Kidney (tissue), 14 donors: ENCODE data around the gene TCF12. TPM values are rescaled to one million over a fixed set of nuclear protein-coding genes. Genes with fewer than 3 reads are reported as not detected.
"Not testable (repeated sequence)": the region's sequence is repeated elsewhere in the genome, so short reads cannot be mapped to it uniquely, and the experiment has no call there.

Source experiments
- DNase-seq, 5 donors: peaks; one replicate each; pipeline ENCODE4 v3.0.0-alpha.2; 2013 to 2020
- FAIRE-seq: peaks from 2 replicates; lab custom pipeline; 2012; peaks lifted over from hg19 to GRCh38; lab: Jason Lieb, UNC
- H3K27ac ChIP-seq, 2 donors: one replicate each; pipeline ENCODE4 v1.7.0; 2013; ENCODE audit warnings: low read depth in 2 of 2, low read length in 2 of 2, inconsistent platforms in 1 of 2
- H3K27me3 ChIP-seq: one replicate; pipeline ENCODE4 v1.7.1; 2013; ENCODE audit warnings: low read length, inconsistent platforms; ENCODE audit not compliant: control insufficient read depth, insufficient read depth
- H3K36me3 ChIP-seq, 3 donors: one replicate each; pipeline versions ENCODE4 v1.7.0 to v1.7.1; 2013; ENCODE audit warnings: low read length in 3 of 3, control low read depth in 1 of 3, inconsistent platforms in 1 of 3; ENCODE audit not compliant: insufficient read depth in 3 of 3, control insufficient read depth in 2 of 3
- H3K4me1 ChIP-seq, 3 donors: one replicate each; pipeline versions ENCODE4 v1.7.0 to v1.7.1; 2013; ENCODE audit warnings: low read length in 3 of 3, inconsistent platforms in 1 of 3, low read depth in 1 of 3; ENCODE audit not compliant: control insufficient read depth in 2 of 3, insufficient read depth in 2 of 3
- H3K4me3 ChIP-seq, 3 donors: one replicate each; pipeline versions ENCODE4 v1.7.0 to v1.8.1; 2013; ENCODE audit warnings: low read length in 3 of 3, control low read depth in 1 of 3, inconsistent platforms in 1 of 3
- H3K9ac ChIP-seq, 3 donors: one replicate each; pipeline versions ENCODE4 v1.7.0 to v1.7.1; 2013; ENCODE audit warnings: low read length in 3 of 3, control low read depth in 1 of 3, inconsistent platforms in 1 of 3
- H3K9me3 ChIP-seq, 3 donors: one replicate each; pipeline versions ENCODE4 v1.7.0 to v1.7.1; 2013; ENCODE audit warnings: low read length in 3 of 3, control low read depth in 1 of 3, inconsistent platforms in 1 of 3; ENCODE audit not compliant: control insufficient read depth in 2 of 3, insufficient read depth in 1 of 3
- CTCF ChIP-seq: IDR thresholded peaks from 3 replicates; pipeline ENCODE4 v1.5.1; 2012; ENCODE audit warnings: mild to moderate bottlenecking, moderate library complexity, borderline replicate concordance; ENCODE audit not compliant: insufficient read depth; ENCODE audit errors: extremely low read depth
- intact Hi-C: fragments of 100-400 bp; cut with DNase I; formaldehyde crosslinking; loops from one replicate; pipeline ENCODE4 v1.11.1; 2022
- polyA plus RNA-seq: library from polyadenylated mRNA; stranded (reverse); fragments of 350-450 nt; fragmentation: Illumina TruSeq; extraction: RNeasy Lipid Tissue Mini Kit (QIAGEN cat#74804); gene quantifications from one replicate; pipeline ENCODE4 v1.2.3, GENCODE V29; 2014; ENCODE audit warnings: low read depth, low replicate concordance; ENCODE audit not compliant: insufficient read depth
- total RNA-seq: library from RNA; stranded (reverse); fragmentation: NEBNext Ultra II Directional; extraction: Animal tissue kit (Norgen Biotek cat#: 25700); gene quantifications from one replicate; pipeline ENCODE4 v1.2.1, GENCODE V29; 2021
- donor health status: control.
- donor health status: control.
- donor health status: control.
- donor health status: control.
- donor health status: control.
- donor health status: DM: yes; HTN: yes; CAD: no.
- donor health status: Normal renal cell carcinoma (clear cell type).

The TCF12 gene
- total and polyA plus RNA-seq, 2 donors from 2014 or later, result 16.3 to 116 TPM

- no peak for FAIRE-seq
- peaks cover 3 to 11% (median 3%) of the 10 kb centered on the region in 3 donors for H3K4me1 ChIP-seq
- H3K36me3 ChIP-seq, result no peaks in the 10 kb centered on the region
- no peak overlapping the region for H3K9ac ChIP-seq
- no peak overlapping the region for H3K4me3 ChIP-seq
- intact Hi-C loops, result no loop called here
- H3K27me3 ChIP-seq, result no peaks in the 10 kb centered on the region
- TF ChIP-seq CTCF, result no peak
- DNase-seq, result no peak
- no peaks in the 10 kb centered on the region for H3K9me3 ChIP-seq
- no peak overlapping the region for H3K27ac ChIP-seq
Observed at GRCh38 chr15:56930669-56931313, 12.3 kb downstream of the TCF12 start.

- DNase-seq (peak in 1 of 5 donors; percentile 22), FAIRE-seq (no peak)
- Histone ChIP-seq H3K27me3 (no peaks in the 10 kb centered on the region), H3K9me3 (no peaks in the 10 kb centered on the region), H3K36me3 (no peaks in the 10 kb centered on the region), H3K4me1 (peaks cover 3 to 11% (median 3%) of the 10 kb centered on the region in 3 donors), H3K9ac (no peak overlapping the region), H3K27ac (no peak overlapping the region), H3K4me3 (no peak overlapping the region)
- no peak for TF ChIP-seq CTCF
- intact Hi-C loops, result no loop called here
Observed at GRCh38 chr15:56931639-56932508, 13.4 kb downstream of the TCF12 start.

- H3K9me3 ChIP-seq, intact Hi-C loops, H3K27ac ChIP-seq, FAIRE-seq, DNase-seq, H3K27me3 ChIP-seq, H3K9ac ChIP-seq, H3K36me3 ChIP-seq, H3K4me3 ChIP-seq: not testable (repeated sequence)
- H3K4me1 ChIP-seq, result peaks cover 3 to 11% (median 3%) of the 10 kb centered on the region in 3 donors
Observed at GRCh38 chr15:56932509-56932868, 14.0 kb downstream of the TCF12 start.

GRCh38 chr15:56933410-56933809 is 15.0 kb downstream of the TCF12 start:
- intact Hi-C loops, result no loop called here
- FAIRE-seq, result no peak
- Histone ChIP-seq H3K27me3 (no peaks in the 10 kb centered on the region), H3K27ac (no peak overlapping the region), H3K36me3 (no peaks in the 10 kb centered on the region), H3K9me3 (no peaks in the 10 kb centered on the region), H3K9ac (no peak overlapping the region), H3K4me3 (no peak overlapping the region), H3K4me1 (peaks cover 3 to 11% (median 3%) of the 10 kb centered on the region in 3 donors)
- DNase-seq, result no peak
- no peak for TF ChIP-seq CTCF
